KOPT-K1 (cell line): ENCODE data around the gene DOK4.
A peak's percentile ranks its signal among the peaks of the same experiment; 100 is the strongest.

Experiments used
- H3K27ac ChIP-seq: fragments of 200-600 bp; sonication (generic); 2 replicates; pipeline ENCODE4 v1.5.1; 2016; ENCODE audit warnings: antibody characterized with exemption, mild to moderate bottlenecking, low read depth, low read length; ENCODE audit not compliant: poor library complexity, severe bottlenecking
- H3K36me3 ChIP-seq: fragments of 200-600 bp; sonication (generic); 2 replicates; pipeline ENCODE4 v1.5.1; 2017; ENCODE audit warnings: antibody characterized with exemption, mild to moderate bottlenecking, low read length, moderate library complexity; ENCODE audit not compliant: insufficient read depth
- H3K9me3 ChIP-seq: fragments of 200-600 bp; sonication (generic); 2 replicates; pipeline ENCODE4 v1.5.1; 2017; ENCODE audit warnings: antibody characterized with exemption, low read length, mild to moderate bottlenecking; ENCODE audit not compliant: insufficient read depth, poor library complexity, severe bottlenecking

The DOK4 gene

GRCh38 chr16:57479205-57479975 lies 6.9 kb downstream of the DOK4 start:
- H3K36me3 ChIP-seq: no peaks in the 10 kb centered on the region
- H3K27ac ChIP-seq: no peak overlapping the region
- no peaks in the 10 kb centered on the region for H3K9me3 ChIP-seq

- peaks cover 5% of the 10 kb centered on the region; the same call in 1 of the 2 replicates for H3K36me3 ChIP-seq
- no peak overlapping the region for H3K27ac ChIP-seq
- H3K9me3 ChIP-seq: no peaks in the 10 kb centered on the region
Measured at GRCh38 chr16:57478396-57479204, 7.7 kb downstream of the DOK4 start.

- Histone ChIP-seq H3K9me3 (no peaks in the 10 kb centered on the region), H3K27ac (no peak overlapping the region), H3K36me3 (peaks cover 14% of the 10 kb centered on the region; the same call in 1 of the 2 replicates)
Measured at GRCh38 chr16:57477531-57478202, 8.6 kb downstream of the DOK4 start.

- H3K9me3 ChIP-seq: no peaks in the 10 kb centered on the region
- peaks cover 23% of the 10 kb centered on the region for H3K36me3 ChIP-seq
- peak overlapping the region; percentile 48 for H3K27ac ChIP-seq
Measured at GRCh38 chr16:57476546-57477410, 9.5 kb downstream of the DOK4 start.

GRCh38 chr16:57475711-57476339 lies 10.5 kb downstream of the DOK4 start:
- Histone ChIP-seq H3K36me3 (peaks cover 33% of the 10 kb centered on the region), H3K9me3 (no peaks in the 10 kb centered on the region), H3K27ac (peak overlapping the region; percentile 48)

GRCh38 chr16:57474671-57475661 lies 11.3 kb downstream of the DOK4 start:
- peak overlapping the region; percentile 48 for H3K27ac ChIP-seq

GRCh38 chr16:57473906-57474305 lies 12.4 kb downstream of the DOK4 start:
- H3K27ac ChIP-seq: no peak overlapping the region
- no peaks in the 10 kb centered on the region for H3K9me3 ChIP-seq
- peaks cover 52% of the 10 kb centered on the region for H3K36me3 ChIP-seq

More at GRCh38 chr16:57474671-57475661, 11.3 kb downstream of the DOK4 start:
- no peaks in the 10 kb centered on the region for H3K9me3 ChIP-seq
- H3K36me3 ChIP-seq: peaks cover 41% of the 10 kb centered on the region

GRCh38 chr16:57473176-57473840 lies 13.0 kb downstream of the DOK4 start:
- H3K9me3 ChIP-seq: no peaks in the 10 kb centered on the region
- H3K27ac ChIP-seq: no peak overlapping the region
- H3K36me3 ChIP-seq: peaks cover 58% of the 10 kb centered on the region

- Histone ChIP-seq H3K36me3 (peaks cover 64% of the 10 kb centered on the region), H3K27ac (no peak overlapping the region), H3K9me3 (no peaks in the 10 kb centered on the region)
Measured at GRCh38 chr16:57472665-57473060, 13.6 kb downstream of the DOK4 start.

- peaks cover 70% of the 10 kb centered on the region for H3K36me3 ChIP-seq
Measured at GRCh38 chr16:57471852-57472664, 14.2 kb downstream of the DOK4 start.

GRCh38 chr16:57471209-57471608 lies 15.1 kb downstream of the DOK4 start:
- Histone ChIP-seq H3K36me3 (peaks cover 79% of the 10 kb centered on the region), H3K27ac (no peak overlapping the region)

More at GRCh38 chr16:57471852-57472664, 14.2 kb downstream of the DOK4 start:
- H3K9me3 ChIP-seq: no peaks in the 10 kb centered on the region
- no peak overlapping the region for H3K27ac ChIP-seq

GRCh38 chr16:57470711-57471110 lies 15.6 kb downstream of the DOK4 start:
- Histone ChIP-seq H3K27ac (no peak overlapping the region), H3K9me3 (no peaks in the 10 kb centered on the region), H3K36me3 (peaks cover 84% of the 10 kb centered on the region)

More at GRCh38 chr16:57471209-57471608, 15.1 kb downstream of the DOK4 start:
- H3K9me3 ChIP-seq: no peaks in the 10 kb centered on the region
